ENCODE results near the gene NLGN1. TPM values are rescaled to one million over a fixed set of nuclear protein-coding genes. Genes with fewer than 3 reads are reported as not detected.
"Not testable (repeated sequence)": the region's sequence is repeated elsewhere in the genome, so short reads cannot be mapped to it uniquely, and the experiment has no call there.

NLGN1 gene
- total RNA-seq, 1 donor from 2014 or later = not detected

GRCh38 chr3:174229916-174230315 is 832.4 kb downstream of the NLGN1 start:
- no peak overlapping the region for H3K27ac Mint-ChIP-seq
- CTCF ChIA-PET = no interaction called here
- intact Hi-C loops (cut with micrococcal nuclease) = no loop called here

DNA sequence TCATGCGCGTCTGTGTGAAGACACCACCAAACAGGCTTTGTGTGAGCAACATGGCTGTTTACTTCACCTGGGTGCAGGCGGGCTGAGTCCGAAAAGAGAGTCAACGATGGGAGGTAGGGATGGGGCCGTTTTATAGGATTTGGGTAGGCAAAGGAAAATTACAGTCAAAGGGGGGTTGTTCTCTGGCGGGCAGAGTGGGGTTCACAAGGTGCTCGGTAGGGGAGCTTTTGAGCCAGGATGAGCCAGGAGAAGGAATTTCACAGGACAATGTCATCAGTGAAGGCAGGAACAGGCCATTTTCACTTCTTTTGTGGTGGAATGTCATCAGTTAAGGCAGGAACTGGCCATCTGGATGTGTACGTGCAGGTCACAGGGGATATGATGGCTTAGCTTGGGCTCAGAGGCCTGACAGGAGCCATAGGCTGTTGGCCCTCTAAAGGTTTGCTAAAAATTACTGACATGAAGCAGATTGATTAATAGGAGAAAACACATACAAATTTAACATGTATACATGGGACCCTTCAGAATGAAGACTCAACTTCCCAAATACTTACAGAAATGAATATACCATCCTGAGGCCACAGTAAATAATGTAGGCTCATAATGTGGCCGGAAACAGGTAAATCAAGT is 834.6 kb downstream of the NLGN1 start:
- intact Hi-C loops (cut with micrococcal nuclease); H3K9me3 Mint-ChIP-seq; ATAC-seq (ENCODE audit: low read depth); H3K27me3 Mint-ChIP-seq; H3K27ac Mint-ChIP-seq; DNase-seq; POLR2A ChIA-PET; CTCF ChIA-PET; H3K4me3 Mint-ChIP-seq; H3K4me1 Mint-ChIP-seq; H3K36me3 Mint-ChIP-seq (ENCODE audit: low read depth): not testable (repeated sequence)

More at GRCh38 chr3:174229916-174230315, 832.4 kb downstream of the NLGN1 start:
- Mint-ChIP-seq H3K27me3 (no peaks in the 10 kb centered on the region), H3K36me3 (ENCODE audit: low read depth) (no peaks in the 10 kb centered on the region), H3K4me3 (no peak overlapping the region), H3K9me3 (peaks cover 3% of the 10 kb centered on the region), H3K4me1 (no peaks in the 10 kb centered on the region)
- no peak for ATAC-seq (ENCODE audit: low read depth)
- TF ChIP-seq, protein P1, sequence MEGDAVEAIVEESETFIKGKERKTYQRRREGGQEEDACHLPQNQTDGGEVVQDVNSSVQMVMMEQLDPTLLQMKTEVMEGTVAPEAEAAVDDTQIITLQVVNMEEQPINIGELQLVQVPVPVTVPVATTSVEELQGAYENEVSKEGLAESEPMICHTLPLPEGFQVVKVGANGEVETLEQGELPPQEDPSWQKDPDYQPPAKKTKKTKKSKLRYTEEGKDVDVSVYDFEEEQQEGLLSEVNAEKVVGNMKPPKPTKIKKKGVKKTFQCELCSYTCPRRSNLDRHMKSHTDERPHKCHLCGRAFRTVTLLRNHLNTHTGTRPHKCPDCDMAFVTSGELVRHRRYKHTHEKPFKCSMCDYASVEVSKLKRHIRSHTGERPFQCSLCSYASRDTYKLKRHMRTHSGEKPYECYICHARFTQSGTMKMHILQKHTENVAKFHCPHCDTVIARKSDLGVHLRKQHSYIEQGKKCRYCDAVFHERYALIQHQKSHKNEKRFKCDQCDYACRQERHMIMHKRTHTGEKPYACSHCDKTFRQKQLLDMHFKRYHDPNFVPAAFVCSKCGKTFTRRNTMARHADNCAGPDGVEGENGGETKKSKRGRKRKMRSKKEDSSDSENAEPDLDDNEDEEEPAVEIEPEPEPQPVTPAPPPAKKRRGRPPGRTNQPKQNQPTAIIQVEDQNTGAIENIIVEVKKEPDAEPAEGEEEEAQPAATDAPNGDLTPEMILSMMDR (IDR thresholded peaks at IDR 0.05) = no peak
- POLR2A ChIA-PET = no interaction called here
- DNase-seq = no peak

GRCh38 chr3:174232658-174233429 is 835.3 kb downstream of the NLGN1 start:
- Mint-ChIP-seq H3K4me3 (no peak overlapping the region), H3K9me3 (peaks cover 3% of the 10 kb centered on the region), H3K27me3 (no peaks in the 10 kb centered on the region), H3K27ac (no peak overlapping the region), H3K4me1 (no peaks in the 10 kb centered on the region), H3K36me3 (ENCODE audit: low read depth) (no peaks in the 10 kb centered on the region)
- TF ChIP-seq, protein P1 (IDR thresholded peaks at IDR 0.05) = no peak
- POLR2A ChIA-PET = no interaction called here
- intact Hi-C loops (cut with micrococcal nuclease) = no loop called here
- DNase-seq = no peak
- CTCF ChIA-PET = no interaction called here
- no peak for ATAC-seq (ENCODE audit: low read depth)

GRCh38 chr3:174233511-174233910 is 836.0 kb downstream of the NLGN1 start:
- Mint-ChIP-seq H3K9me3 (peaks cover 4% of the 10 kb centered on the region), H3K4me1 (no peaks in the 10 kb centered on the region), H3K4me3 (no peak overlapping the region), H3K27ac (no peak overlapping the region), H3K36me3 (ENCODE audit: low read depth) (no peaks in the 10 kb centered on the region), H3K27me3 (no peaks in the 10 kb centered on the region)
- ChIA-PET POLR2A (no interaction called here), CTCF (no interaction called here)
- TF ChIP-seq, protein P1 (IDR thresholded peaks at IDR 0.05) = no peak
- DNase-seq = no peak
- intact Hi-C loops (cut with micrococcal nuclease) = no loop called here
- ATAC-seq (ENCODE audit: low read depth) = no peak

DNA sequence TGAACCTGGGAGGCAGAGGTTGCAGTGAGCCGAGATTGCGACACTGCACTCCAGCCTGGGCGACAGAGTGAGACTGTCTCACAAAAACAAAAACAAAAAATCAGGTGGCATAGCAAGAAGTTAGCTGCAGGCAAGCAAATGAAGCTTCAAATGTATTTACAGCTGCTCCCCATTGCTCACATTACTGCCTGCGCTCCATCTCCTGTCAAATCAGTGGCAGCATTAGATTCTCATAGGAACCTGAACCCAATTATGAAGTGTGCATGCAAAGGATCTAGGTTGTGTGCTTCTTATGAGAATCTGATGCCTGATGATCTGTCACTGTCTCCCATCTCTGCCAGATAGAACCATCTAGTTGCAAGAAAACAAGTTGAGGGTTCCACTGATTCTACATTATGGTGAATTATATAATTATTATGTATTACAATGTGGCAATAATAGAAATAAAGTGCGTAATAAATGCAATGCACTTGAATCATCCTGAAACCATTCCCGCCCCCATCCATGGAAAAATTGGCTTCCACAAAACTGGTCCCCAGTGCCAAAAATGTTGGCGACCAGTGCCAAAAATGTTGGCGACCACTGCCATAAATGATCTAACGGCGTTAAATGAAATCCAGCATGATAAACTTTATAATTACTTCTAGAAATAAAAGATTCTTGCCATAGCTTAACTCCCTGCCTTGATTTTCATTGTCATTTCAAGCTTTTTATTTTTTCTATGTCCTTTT is 844.9 kb downstream of the NLGN1 start:
- Mint-ChIP-seq H3K27ac (no peak overlapping the region), H3K9me3 (peaks cover 10% of the 10 kb centered on the region), H3K36me3 (ENCODE audit: low read depth) (no peaks in the 10 kb centered on the region), H3K27me3 (no peaks in the 10 kb centered on the region), H3K4me3 (no peak overlapping the region), H3K4me1 (no peaks in the 10 kb centered on the region)
- no peak for DNase-seq
- TF ChIP-seq, protein P1 (IDR thresholded peaks at IDR 0.05) = no peak
- POLR2A ChIA-PET = no interaction called here
- intact Hi-C loops (cut with micrococcal nuclease) = no loop called here
- CTCF ChIA-PET = no interaction called here
- no peak for ATAC-seq (ENCODE audit: low read depth)

Measured in activated B cell treated with CpG ODN at 0.5 μM for 24 hours (primary cell).